Kidney epithelial cell (primary cell): ENCODE results near the gene TCF7L1. TPM values are rescaled to one million over a fixed set of nuclear protein-coding genes. Genes with fewer than 3 reads are reported as not detected.
A peak's percentile ranks its signal among the peaks of the same experiment; 100 is the strongest.

Experiments
- DNase-seq: peaks from one replicate; pipeline ENCODE4 v3.0.0-alpha.2; 2010; ENCODE audit warnings: low read depth
- H3K27me3 ChIP-seq: 2 replicates; pipeline ENCODE4 v1.6.0; 2011; ENCODE audit warnings: low read length; ENCODE audit not compliant: control insufficient read depth, insufficient read depth
- H3K36me3 ChIP-seq: 2 replicates; pipeline ENCODE4 v1.5.1; 2011; ENCODE audit warnings: low read length; ENCODE audit not compliant: control insufficient read depth, insufficient read depth
- H3K4me3 ChIP-seq: 2 replicates; pipeline ENCODE4 v1.5.1; 2011; ENCODE audit warnings: low read depth, mild to moderate bottlenecking, control low read depth, low read length
- total RNA-seq: library from RNA; depleted of rRNA; stranded (reverse); fragments of >200 nt; gene quantifications from 2 replicates; pipeline ENCODE4 v1.2.3, GENCODE V29; 2015
- TF ChIP-seq, protein P1 (sequence below): IDR thresholded peaks from 2 replicates; pipeline ENCODE4 v1.5.1; 2011; ENCODE audit warnings: mild to moderate bottlenecking, moderate library complexity, low read length, control low read depth, inconsistent platforms; ENCODE audit not compliant: insufficient read depth, poor library complexity, severe bottlenecking

TCF7L1 gene
- total RNA-seq, 1 donor from 2014 or later: 4.3 TPM

DNA sequence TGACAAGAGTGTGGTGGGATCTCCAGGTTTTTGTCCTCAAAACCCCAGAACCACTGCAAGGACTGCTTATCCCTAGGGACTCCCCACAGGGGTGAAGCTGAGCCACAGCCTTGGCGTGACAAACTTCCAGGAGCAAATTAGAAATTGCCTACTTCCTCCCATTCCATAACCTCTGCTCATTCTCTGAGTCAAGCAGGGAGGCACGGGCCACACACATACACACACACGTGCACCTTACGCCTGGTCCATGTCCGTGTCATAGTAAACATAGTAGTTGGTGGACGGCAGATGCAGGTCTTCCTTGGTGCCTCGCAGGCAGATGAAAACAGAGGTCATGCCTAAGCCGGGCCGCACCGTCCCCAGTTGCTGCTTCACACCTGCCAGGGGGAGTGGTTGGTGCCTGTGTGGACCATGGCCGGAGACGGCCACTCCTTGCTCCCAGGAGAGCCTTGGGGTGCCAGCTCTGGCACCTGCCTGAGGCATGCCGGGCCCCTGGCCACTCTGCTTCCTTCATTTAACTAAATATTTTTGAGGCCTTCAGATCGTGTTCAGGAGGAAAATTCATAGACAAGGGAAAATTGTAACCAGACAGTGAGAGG is 211.3 kb downstream of the TCF7L1 start:
- DNase-seq: no peak
- Histone ChIP-seq H3K27me3 (peaks cover 2% of the 10 kb centered on the region), H3K36me3 (no peaks in the 10 kb centered on the region), H3K4me3 (no peak overlapping the region)
- TF ChIP-seq, protein P1, sequence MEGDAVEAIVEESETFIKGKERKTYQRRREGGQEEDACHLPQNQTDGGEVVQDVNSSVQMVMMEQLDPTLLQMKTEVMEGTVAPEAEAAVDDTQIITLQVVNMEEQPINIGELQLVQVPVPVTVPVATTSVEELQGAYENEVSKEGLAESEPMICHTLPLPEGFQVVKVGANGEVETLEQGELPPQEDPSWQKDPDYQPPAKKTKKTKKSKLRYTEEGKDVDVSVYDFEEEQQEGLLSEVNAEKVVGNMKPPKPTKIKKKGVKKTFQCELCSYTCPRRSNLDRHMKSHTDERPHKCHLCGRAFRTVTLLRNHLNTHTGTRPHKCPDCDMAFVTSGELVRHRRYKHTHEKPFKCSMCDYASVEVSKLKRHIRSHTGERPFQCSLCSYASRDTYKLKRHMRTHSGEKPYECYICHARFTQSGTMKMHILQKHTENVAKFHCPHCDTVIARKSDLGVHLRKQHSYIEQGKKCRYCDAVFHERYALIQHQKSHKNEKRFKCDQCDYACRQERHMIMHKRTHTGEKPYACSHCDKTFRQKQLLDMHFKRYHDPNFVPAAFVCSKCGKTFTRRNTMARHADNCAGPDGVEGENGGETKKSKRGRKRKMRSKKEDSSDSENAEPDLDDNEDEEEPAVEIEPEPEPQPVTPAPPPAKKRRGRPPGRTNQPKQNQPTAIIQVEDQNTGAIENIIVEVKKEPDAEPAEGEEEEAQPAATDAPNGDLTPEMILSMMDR: no peak

DNA sequence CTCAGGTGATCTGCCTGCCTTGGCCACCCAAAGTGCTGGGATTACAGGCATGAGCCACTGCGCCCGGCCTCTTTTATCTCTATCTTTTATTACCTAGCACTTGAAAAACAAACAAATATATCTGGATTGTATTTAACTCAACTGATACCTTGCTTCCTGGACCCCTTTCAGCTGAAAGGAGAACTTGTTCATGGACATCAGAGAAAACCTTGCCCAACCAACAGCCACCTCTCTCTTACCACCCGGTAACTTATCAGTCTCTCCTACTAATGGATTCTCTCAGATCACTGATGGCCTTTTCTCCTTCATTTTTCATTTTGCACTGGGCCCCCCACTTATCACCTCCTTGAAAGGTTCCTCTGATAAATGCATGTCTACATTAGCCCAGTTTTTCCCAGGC is 214.4 kb downstream of the TCF7L1 start:
- Histone ChIP-seq H3K4me3 (no peak overlapping the region), H3K36me3 (peaks cover 1% of the 10 kb centered on the region), H3K27me3 (no peaks in the 10 kb centered on the region)
- TF ChIP-seq, protein P1: no peak
- no peak for DNase-seq

DNA sequence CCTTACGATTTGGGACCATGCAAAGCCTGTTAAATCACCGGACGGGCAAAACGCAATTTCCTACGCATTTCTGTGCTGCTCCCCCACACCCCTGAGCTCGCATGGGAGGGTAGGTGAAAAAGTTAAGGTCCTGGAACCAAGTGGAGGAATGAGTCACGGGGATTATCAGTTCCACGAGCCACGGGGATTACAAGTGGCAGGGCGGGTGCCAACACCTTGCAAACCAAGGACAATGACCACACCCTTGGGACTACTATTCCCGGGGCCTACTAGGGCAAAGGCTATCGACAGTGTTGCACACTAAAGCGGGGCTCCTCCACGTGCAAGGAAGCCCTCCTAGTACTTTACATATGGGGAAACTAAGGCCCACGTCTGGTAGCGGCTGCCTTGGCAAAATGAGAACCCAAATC is 220.7 kb downstream of the TCF7L1 start:
- DNase-seq: no peak
- Histone ChIP-seq H3K36me3 (peaks cover 1% of the 10 kb centered on the region), H3K4me3 (peak overlapping the region; percentile 73), H3K27me3 (no peaks in the 10 kb centered on the region)
- TF ChIP-seq, protein P1: no peak

DNA sequence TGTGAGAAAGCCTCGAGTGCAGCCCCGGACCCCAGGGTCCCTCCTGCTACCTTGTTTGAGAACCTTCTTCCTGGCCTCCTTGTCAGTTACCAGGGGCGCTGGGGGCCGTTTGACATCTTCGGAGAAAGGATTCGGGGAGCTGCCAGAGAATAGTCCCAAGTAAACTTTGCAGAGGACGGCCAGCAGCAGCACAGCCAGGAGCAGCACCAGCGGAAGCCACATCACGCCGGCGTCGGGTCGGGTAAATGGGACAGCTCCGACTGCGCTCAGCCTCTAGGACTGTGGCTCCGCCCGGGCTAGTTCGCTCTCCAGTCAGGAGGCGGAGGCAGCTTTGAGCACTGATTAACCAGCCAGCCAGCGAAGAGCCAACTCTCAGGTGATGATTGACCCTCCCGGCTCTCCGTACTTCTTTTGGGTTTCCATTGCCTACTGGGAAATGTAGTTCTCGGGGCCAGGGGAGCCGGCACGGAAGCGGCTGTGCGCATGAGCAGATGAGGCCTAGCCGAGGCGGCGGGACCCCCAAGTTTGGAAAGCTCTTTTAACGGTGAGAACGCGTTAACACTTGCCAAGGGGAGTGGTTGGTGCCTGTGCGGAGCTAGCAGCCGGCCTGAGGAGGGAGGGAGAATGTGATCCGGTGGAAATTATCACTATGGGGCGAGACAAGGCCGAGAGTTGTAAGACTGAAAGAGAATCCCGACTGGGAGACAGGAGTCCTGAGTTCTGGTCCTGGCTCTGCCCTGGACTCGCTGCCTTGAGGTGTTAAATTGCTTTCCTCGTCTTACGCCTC is 221.3 kb downstream of the TCF7L1 start, which contains the start of the genes ELMOD3 and RETSAT:
ELMOD3 (plus strand) TSS at position 484 of the 787 bp plus-strand sequence. CDS start 2,430 bp downstream, outside the sequence.
RETSAT (minus strand) TSS at position 243 of the 787 bp plus-strand sequence; CDS start at position 222, 21 bp downstream.
- Histone ChIP-seq H3K4me3 (peak within 1 kb of the TSS; percentile 73), H3K36me3 (peaks cover 1% of the 10 kb centered on the region), H3K27me3 (no peaks in the 10 kb centered on the region)
- TF ChIP-seq, protein P1: no peak
- DNase-seq: peak; percentile 98

DNA sequence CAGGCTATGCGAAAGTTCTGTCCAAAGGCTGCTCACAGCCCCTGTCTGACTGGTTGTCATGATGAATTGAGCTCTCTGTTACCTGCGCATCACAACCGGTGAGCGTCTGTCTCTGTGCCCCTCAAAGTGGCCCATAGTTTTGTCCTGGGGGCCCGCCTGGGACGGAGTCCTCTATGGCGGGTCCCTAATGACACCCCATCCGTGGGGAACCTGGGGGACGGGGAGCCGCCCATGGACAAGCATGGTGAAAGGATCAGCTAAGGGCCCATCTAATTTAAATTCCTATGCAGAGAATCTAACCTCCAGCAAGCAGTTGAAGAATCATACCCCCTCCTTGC is 221.8 kb downstream of the TCF7L1 start:
- peaks cover 1% of the 10 kb centered on the region for H3K36me3 ChIP-seq
- no peak for DNase-seq
- TF ChIP-seq, protein P1: no peak
- peak overlapping the region; percentile 73 for H3K4me3 ChIP-seq
- no peaks in the 10 kb centered on the region for H3K27me3 ChIP-seq
